BLaER1 (cell line): Measurements from ENCODE around the gene C1QTNF9.
"Not testable (repeated sequence)": the region's sequence is repeated elsewhere in the genome, so short reads cannot be mapped to it uniquely, and the experiment has no call there.

Experiments used
- H3K27ac ChIP-seq: shearing (Covaris generic); formaldehyde crosslinking; 2 replicates; pipeline ENCODE4 v1.8.1; 2022
- H3K27me3 ChIP-seq: shearing (Covaris generic); formaldehyde crosslinking; 2 replicates; pipeline ENCODE4 v1.8.1; 2022
- H3K36me3 ChIP-seq: shearing (Covaris generic); formaldehyde crosslinking; 2 replicates; pipeline ENCODE4 v1.8.1; 2022
- H3K4me1 ChIP-seq: shearing (Covaris generic); formaldehyde crosslinking; 2 replicates; pipeline ENCODE4 v1.8.1; 2022
- H3K4me2 ChIP-seq: shearing (Covaris generic); formaldehyde crosslinking; 2 replicates; pipeline ENCODE4 v1.8.1; 2022
- H3K4me3 ChIP-seq: shearing (Covaris generic); formaldehyde crosslinking; 2 replicates; pipeline ENCODE4 v1.8.1; 2022
- H3K9ac ChIP-seq: shearing (Covaris generic); formaldehyde crosslinking; 2 replicates; pipeline ENCODE4 v1.8.1; 2022
- H3K9me3 ChIP-seq: shearing (Covaris generic); formaldehyde crosslinking; 2 replicates; pipeline ENCODE4 v1.8.1; 2022
- H4K20me1 ChIP-seq: shearing (Covaris generic); formaldehyde crosslinking; 2 replicates; pipeline ENCODE4 v1.8.1; 2022
- Cebpa-rat ChIP-seq: shearing (Covaris generic); IDR thresholded peaks from 2 replicates; pipeline ENCODE4 v1.8.1; 2022

The C1QTNF9 gene, protein sequence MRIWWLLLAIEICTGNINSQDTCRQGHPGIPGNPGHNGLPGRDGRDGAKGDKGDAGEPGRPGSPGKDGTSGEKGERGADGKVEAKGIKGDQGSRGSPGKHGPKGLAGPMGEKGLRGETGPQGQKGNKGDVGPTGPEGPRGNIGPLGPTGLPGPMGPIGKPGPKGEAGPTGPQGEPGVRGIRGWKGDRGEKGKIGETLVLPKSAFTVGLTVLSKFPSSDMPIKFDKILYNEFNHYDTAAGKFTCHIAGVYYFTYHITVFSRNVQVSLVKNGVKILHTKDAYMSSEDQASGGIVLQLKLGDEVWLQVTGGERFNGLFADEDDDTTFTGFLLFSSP

GRCh38 chr13:24309300-24309699 lies at the start of gene C1QTNF9:
Gene C1QTNF9, plus strand, starts transcription at chr13:24309580. Its CDS starts 6,424 bp downstream, at chr13:24316004.
- H4K20me1 ChIP-seq, H3K4me1 ChIP-seq, H3K36me3 ChIP-seq, H3K9ac ChIP-seq, H3K4me2 ChIP-seq, H3K27me3 ChIP-seq, H3K27ac ChIP-seq, H3K4me3 ChIP-seq, H3K9me3 ChIP-seq: not testable (repeated sequence)

DNA sequence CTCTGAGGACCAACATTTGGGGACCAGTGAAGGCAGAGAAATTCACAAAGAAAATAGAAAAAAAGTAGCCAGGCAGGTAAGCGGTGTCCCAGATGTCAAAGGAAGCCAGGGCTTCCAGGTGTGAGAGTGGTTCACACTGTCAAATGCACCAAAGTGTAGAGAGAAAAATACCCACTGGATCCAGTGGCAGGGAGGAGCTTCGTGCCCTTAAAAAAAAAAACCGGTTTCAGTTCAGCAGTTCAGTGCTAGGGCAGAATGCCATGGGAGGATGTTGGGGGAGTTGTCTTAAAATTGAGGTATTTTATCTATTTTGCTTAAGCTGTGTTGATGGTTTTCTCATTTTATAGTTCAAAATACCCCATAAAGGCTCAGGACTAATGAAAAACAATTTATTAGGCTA lies 47.8 kb upstream of the C1QTNF9 start:
- no peaks in the 10 kb centered on the region for H3K36me3 ChIP-seq
- H3K9ac ChIP-seq: no peak overlapping the region
- H3K4me2 ChIP-seq: 0 out of 2 replicates have a peak overlapping the region, but pooled peaks have one; percentile 16
- H3K4me1 ChIP-seq: peaks cover 20% of the 10 kb centered on the region
- no peak for TF ChIP-seq Cebpa-rat
- no peaks in the 10 kb centered on the region for H3K9me3 ChIP-seq
- H4K20me1 ChIP-seq: no peaks in the 10 kb centered on the region
- no peak overlapping the region for H3K27ac ChIP-seq
- no peak overlapping the region for H3K4me3 ChIP-seq
- no peaks in the 10 kb centered on the region for H3K27me3 ChIP-seq

DNA sequence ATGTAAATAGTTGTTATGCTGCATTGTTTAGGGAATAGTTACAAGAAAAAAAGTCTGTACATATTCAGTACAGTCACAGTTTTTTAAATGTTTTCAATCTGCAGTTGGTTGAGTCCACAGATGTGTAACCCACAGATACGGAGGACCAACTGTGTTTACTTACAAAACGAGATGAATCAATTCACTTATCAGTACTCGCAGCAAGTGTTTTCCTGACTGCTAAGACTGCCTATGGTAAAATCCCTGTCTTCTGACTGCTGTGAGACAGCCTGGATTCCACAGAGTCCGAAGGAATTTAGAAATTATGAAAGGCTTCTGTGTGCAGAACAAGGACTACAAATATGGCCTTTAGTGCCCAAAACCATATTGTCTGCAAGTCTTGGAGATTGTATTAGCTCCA lies 45.7 kb upstream of the C1QTNF9 start:
- Histone ChIP-seq H3K27me3 (no peaks in the 10 kb centered on the region), H3K4me2 (no peak overlapping the region), H3K27ac (no peak overlapping the region), H4K20me1 (no peaks in the 10 kb centered on the region), H3K36me3 (no peaks in the 10 kb centered on the region), H3K9me3 (no peaks in the 10 kb centered on the region), H3K4me1 (peaks cover 30% of the 10 kb centered on the region), H3K9ac (no peak overlapping the region), H3K4me3 (no peak overlapping the region)
- TF ChIP-seq Cebpa-rat: no peak

GRCh38 chr13:24264976-24265375 lies 44.4 kb upstream of the C1QTNF9 start:
- TF ChIP-seq Cebpa-rat: no peak
- H4K20me1 ChIP-seq: no peaks in the 10 kb centered on the region
- H3K36me3 ChIP-seq: no peaks in the 10 kb centered on the region
- no peaks in the 10 kb centered on the region for H3K27me3 ChIP-seq
- no peak overlapping the region for H3K4me3 ChIP-seq
- no peak overlapping the region for H3K27ac ChIP-seq
- no peaks in the 10 kb centered on the region for H3K9me3 ChIP-seq
- H3K4me1 ChIP-seq: peaks cover 31% of the 10 kb centered on the region
- peak overlapping the region; percentile 37 for H3K4me2 ChIP-seq
- H3K9ac ChIP-seq: no peak overlapping the region

- Histone ChIP-seq H3K9me3 (no peaks in the 10 kb centered on the region), H3K27ac (no peak overlapping the region), H4K20me1 (no peaks in the 10 kb centered on the region), H3K4me2 (peak overlapping the region; percentile 37), H3K4me3 (no peak overlapping the region), H3K36me3 (no peaks in the 10 kb centered on the region), H3K9ac (no peak overlapping the region), H3K4me1 (peaks cover 36% of the 10 kb centered on the region), H3K27me3 (no peaks in the 10 kb centered on the region)
- TF ChIP-seq Cebpa-rat: no peak
Measured at GRCh38 chr13:24265453-24265852, 43.9 kb upstream of the C1QTNF9 start.

DNA sequence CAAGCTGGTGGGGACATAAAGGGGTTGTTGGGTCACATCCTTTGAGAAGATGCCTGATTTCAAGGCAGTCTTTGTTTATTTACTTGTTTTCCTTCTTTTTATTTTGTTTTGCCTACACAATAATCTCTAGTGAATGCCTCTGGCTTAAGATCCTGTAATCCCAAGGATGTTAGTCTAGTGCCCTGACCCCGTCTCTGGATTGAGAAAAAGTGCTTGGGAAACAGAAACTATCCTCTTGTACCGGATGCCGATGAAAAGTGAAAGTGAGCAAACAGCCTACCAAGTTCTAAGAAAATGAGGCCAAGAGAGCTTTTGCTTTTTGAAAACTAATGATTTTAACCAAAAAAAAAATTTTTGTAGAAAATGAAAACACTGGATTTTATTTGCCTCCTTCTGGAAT lies 42.1 kb upstream of the C1QTNF9 start:
- no peaks in the 10 kb centered on the region for H3K27me3 ChIP-seq
- no peak for TF ChIP-seq Cebpa-rat
- H4K20me1 ChIP-seq: no peaks in the 10 kb centered on the region
- no peaks in the 10 kb centered on the region for H3K9me3 ChIP-seq
- H3K4me2 ChIP-seq: peak overlapping the region; percentile 65
- H3K9ac ChIP-seq: peak overlapping the region; percentile 21; the same call in 1 of the 2 replicates
- peaks cover 47% of the 10 kb centered on the region for H3K4me1 ChIP-seq
- no peaks in the 10 kb centered on the region for H3K36me3 ChIP-seq
- 0 out of 2 replicates have a peak overlapping the region, but pooled peaks have one; percentile 15 for H3K4me3 ChIP-seq
- no peak overlapping the region for H3K27ac ChIP-seq

- H3K27ac ChIP-seq: no peak overlapping the region
- no peak overlapping the region for H3K4me3 ChIP-seq
- no peaks in the 10 kb centered on the region for H3K9me3 ChIP-seq
- no peaks in the 10 kb centered on the region for H4K20me1 ChIP-seq
- no peaks in the 10 kb centered on the region for H3K27me3 ChIP-seq
- peaks cover 53% of the 10 kb centered on the region for H3K4me1 ChIP-seq
- no peak overlapping the region for H3K9ac ChIP-seq
- H3K36me3 ChIP-seq: no peaks in the 10 kb centered on the region
- TF ChIP-seq Cebpa-rat: no peak
- H3K4me2 ChIP-seq: peak overlapping the region; percentile 65
Measured at GRCh38 chr13:24267801-24268200, 41.6 kb upstream of the C1QTNF9 start.

GRCh38 chr13:24269821-24270220 lies 39.6 kb upstream of the C1QTNF9 start:
- Histone ChIP-seq H3K4me2 (no peak overlapping the region; the same call in 1 of the 2 replicates), H3K27me3 (no peaks in the 10 kb centered on the region), H3K4me3 (no peak overlapping the region), H3K4me1 (peaks cover 69% of the 10 kb centered on the region), H3K27ac (no peak overlapping the region), H3K9me3 (no peaks in the 10 kb centered on the region), H3K36me3 (no peaks in the 10 kb centered on the region), H4K20me1 (no peaks in the 10 kb centered on the region), H3K9ac (no peak overlapping the region)
- TF ChIP-seq Cebpa-rat: no peak

GRCh38 chr13:24270639-24271141 lies 38.7 kb upstream of the C1QTNF9 start:
- H3K27ac ChIP-seq: peak overlapping the region; percentile 90; the same call in 1 of the 2 replicates
- H3K27me3 ChIP-seq: no peaks in the 10 kb centered on the region
- TF ChIP-seq Cebpa-rat: no peak
- no peaks in the 10 kb centered on the region for H3K9me3 ChIP-seq
- no peaks in the 10 kb centered on the region for H4K20me1 ChIP-seq
- peak overlapping the region; percentile 94 for H3K4me2 ChIP-seq
- H3K9ac ChIP-seq: peak overlapping the region; percentile 78
- H3K4me1 ChIP-seq: peaks cover 69% of the 10 kb centered on the region
- peak overlapping the region; percentile 58 for H3K4me3 ChIP-seq
- no peaks in the 10 kb centered on the region for H3K36me3 ChIP-seq

DNA sequence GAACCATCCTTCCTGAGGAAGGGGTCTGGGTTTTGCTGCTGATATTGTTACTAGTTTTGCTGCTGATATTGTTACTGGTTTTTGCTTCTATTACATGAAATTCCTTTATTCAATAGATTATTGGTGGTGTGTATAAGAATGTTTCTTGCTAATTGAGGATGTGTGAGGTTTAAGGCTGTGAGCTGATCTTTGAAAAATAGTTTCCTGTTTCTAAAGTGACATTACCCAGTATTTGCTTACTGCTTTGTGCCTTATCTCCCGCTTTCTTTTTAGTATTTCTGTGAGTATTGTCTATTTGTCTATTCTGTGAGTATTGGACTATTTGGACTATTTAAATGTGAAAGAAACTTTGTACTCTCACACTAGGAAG lies 38.2 kb upstream of the C1QTNF9 start:
- Histone ChIP-seq H3K27ac (peak overlapping the region; percentile 90), H3K4me1 (peaks cover 74% of the 10 kb centered on the region), H3K9ac (peak overlapping the region; percentile 78), H4K20me1 (no peaks in the 10 kb centered on the region), H3K36me3 (no peaks in the 10 kb centered on the region), H3K4me3 (peak overlapping the region; percentile 58), H3K9me3 (no peaks in the 10 kb centered on the region), H3K27me3 (no peaks in the 10 kb centered on the region), H3K4me2 (peak overlapping the region; percentile 94)
- TF ChIP-seq Cebpa-rat: no peak
